GM18868 (cell line): Measurements from ENCODE around the gene DSE.

Experiments used
- ATAC-seq: cut with Tn5 transposase; IDR thresholded peaks from one replicate; pipeline ENCODE4 v1.9.1; 2021; ENCODE audit warnings: mild to moderate bottlenecking, moderate library complexity; ENCODE audit not compliant: unreplicated experiment

DSE gene

DNA sequence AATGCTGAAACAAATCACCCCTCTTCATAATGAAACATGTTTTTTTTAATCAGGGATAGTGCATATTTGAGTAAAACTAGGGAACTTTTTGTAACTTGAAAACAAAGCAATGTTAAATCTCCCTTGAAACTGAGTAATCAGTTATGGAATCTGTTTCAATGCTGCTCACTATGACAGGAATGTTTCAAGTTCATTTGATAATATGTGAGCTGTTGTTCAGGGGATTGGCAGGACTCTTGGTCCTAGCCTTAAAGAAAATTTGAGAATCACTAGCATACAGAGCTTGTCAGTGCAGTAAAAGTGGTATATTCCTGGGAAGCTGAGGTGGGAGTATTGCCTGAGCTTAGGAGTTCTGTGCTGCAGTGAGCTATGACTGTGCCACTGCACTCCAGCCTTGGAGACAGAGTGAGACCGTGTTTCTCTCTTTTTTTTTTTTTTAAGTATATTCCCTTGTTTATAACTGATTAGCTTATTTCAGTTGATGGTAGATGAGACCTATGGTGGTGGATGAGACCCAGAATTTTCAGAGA lies 68.8 kb downstream of the DSE start:
- no peak for ATAC-seq

DNA sequence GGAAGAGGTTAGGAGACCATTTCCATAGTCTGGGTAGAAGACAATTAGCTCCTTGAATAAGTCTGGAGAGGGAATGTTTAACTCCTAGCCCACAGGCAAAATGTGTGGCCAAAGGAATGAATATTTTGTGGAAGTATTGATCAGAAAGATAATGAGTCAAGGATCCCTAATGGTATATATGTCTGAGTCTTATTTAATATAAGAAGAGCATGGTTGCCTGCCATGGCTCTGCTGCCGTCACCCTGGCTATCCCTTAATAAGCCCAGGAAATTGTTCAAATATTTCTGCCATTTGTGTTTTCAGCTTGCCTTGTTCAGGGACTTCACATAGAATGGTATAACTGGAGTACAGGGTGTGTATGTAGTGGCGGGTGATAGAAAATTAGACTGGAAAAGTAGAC lies 72.4 kb downstream of the DSE start:
- no peak for ATAC-seq

DNA sequence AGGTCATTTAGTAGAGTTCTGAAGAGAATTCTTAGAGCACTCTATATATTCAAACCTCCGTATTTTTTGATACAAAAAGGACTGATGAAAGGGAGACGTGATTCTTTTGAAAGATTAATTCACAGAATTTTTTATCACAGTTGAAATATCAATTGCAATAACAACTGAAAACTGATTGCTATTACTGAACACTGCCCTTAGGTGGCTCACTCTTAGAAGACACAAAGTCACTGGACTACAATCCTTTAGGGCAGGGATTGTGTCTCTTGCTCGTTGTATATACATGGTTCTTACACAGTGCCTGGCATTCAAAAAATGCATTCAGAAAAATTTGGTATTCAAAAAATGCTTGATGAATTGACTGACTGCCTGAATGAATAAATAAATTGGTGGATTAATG lies 73.3 kb downstream of the DSE start:
- ATAC-seq = peak; percentile 76

DNA sequence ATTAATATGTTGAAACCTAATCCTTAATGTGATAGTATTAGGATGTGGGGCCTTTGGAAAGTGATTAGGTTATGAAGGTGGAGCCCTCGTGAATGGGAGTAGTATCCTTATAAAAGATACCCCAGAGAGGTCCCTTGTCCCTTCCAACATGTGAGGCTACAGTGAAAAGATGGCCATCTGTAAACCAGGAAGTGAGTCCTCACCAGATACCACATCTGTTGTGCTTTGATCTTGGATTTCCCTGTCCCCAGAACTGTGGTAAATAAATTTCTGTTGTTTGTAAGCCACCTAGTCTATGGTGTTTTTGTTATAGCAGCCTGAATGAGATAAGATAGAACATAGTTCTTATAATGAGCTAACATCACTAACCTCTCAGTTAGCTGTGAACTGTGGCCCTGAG lies 73.8 kb downstream of the DSE start:
- peak; percentile 8 for ATAC-seq

DNA sequence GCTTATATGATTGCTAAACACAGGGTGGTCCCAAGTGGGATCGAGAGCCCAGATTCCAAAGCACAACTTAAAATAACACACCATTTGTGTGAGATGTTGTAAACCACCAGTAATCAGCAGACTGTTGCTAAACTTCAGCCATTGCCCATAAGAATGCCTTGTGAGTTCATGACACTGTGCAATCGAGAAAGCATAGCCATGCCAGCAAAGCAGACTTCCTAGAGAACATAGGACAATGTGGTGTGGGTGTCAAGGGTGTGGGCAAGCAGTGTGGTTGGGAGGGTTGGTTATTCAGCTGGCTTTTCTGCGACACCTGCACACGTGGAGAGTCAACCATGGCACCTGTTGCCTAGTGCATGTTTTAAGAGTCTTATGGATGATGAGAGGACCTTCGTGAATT lies 74.4 kb downstream of the DSE start:
- ATAC-seq = no peak

DNA sequence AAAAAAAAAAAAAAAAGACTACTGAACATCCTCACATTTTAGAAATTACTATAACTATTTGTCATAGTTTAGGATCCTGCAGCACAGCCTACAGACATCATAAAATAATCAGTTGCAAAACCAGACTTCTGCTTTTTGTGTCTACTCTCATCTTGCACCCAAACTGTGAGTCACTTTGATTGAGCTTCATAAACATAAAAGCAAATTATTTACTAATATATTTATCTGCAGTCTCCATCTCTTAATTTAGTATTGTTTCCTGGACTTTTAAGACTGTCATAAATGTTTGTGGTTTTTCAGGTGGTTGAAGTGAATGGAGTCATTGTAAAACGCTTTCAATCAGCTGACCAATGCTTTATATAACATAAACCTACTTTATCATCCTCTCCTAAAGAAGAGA lies 75.7 kb downstream of the DSE start:
- no peak for ATAC-seq

DNA sequence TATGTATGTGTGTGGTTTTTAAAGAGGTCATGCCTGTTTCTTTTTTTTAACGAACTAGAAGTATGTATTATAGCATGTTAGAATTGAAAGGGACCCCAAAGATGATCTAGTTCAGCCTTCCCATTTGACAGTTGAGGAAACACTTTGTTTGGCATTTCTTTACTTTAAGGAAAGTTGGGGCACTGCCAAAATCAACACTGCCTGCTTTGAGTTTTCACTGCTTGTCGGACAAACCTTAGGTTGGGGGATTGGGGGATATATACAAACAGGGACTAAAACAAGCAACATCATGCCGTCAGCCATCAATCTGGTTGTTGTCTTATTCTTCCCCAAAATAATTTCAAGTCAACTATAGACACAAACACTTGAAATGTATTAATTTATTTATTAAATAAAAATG lies 76.3 kb downstream of the DSE start:
- no peak for ATAC-seq

DNA sequence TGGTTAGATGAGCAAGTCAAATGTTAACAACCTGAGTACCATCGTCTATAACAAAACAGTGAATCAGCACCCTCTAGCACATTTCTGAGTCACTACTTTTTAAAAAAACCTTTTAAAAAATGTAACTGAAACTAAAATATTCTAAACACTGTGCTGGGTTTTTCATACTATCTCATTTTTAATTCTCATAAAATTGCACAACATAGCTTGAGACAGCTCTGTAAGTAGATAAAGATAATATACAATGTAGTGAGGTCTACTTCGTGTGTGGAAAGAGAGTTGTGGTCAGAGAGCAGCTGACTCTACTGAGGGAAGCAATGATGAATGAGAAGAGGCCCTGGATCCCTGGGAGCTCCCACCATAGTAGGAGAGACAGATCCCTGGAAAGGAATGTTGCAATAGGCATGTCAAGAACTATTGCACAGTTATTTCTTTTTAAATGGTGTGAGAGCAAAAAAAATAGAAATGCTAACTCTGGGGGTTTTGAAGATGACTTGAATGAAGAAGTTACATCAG lies 76.8 kb downstream of the DSE start:
- ATAC-seq = no peak

DNA sequence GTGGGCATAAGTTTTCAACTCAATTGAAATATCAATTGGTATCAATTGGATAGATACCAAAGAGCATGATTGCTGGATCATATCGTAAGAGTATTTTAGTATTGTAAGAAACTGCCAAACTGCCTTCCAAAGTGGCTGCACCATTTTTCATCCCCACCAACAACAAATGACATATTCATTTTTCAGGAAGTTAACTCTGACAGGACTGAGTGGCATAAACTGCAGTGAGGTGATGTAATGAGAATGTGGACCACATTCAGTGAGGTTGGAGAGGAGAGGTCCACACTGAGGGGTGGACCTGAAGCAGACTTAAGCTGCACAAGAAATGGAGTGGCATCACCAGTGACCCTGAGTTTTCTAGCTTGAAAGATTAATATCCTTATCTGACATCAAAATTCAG lies 78.8 kb downstream of the DSE start:
- no peak for ATAC-seq

DNA sequence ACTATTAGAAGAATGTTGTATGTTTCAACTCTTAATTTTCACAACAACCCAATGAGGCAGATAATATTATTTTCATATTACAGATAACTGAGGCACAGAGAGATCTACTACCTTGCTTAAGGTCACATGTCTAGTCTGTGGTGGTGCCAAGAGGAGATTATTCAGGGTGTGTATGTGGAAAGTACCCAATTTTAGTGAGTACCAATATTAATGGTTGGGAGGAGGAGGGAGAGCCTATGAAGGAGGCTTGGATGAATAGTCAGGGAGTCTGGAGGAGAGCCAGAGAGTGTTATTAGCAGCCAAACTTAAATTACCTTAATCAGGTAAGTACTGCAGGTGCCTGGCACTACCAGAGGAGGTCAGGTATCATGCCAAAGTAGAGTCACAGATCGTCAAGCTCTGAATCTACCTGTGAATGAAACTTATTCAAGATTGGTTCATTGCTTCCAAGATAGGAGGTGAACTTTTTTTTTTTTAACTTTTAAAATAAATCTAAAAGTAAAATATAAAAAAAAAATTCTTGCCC lies 79.5 kb downstream of the DSE start:
- ATAC-seq = no peak

DNA sequence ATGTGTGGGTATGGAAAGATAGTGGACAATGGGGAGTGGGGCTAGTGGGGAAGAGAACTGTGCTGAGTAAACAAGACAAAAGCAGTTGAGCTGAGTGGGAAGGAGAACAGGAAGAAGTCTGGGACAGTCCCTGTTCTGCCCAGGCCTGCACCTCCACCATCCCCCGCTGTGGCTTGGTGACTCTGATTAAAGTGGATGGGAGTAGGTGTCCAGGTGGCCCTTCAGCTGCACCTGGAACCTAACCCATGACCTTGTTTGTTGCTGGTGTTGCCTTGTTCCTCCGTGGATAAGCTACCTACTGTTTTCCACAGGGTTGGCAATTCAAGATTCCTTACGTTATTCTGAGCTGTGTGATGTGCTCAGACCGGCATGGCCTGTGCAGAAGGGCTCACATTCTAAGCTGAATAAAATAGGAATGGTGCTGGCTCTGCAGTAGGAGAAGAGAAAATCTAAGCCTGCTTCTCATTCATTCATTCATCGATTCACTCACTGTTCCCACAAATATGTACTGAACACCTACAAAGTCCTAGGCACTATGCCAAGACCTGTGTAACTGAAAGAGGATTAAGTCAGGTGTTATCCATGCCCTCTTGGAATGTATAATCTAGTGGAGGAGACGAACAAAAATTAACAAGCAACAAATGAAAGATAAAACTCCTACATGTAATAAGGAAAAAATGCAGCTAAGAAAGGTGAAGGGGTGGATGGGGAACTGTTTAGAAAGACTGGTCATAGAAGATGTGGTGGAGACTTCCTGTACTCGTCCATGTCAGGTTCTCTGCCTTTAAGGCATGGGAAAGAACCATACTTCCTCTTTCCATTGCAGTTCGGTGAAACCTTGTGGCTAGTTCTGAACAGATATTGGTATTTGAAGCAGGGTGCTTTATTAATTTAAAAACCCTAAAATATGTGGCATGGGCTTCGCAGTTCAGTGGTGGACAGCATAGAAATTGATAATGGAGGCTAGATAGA lies 80.3 kb downstream of the DSE start:
- ATAC-seq = peak; percentile 90

DNA sequence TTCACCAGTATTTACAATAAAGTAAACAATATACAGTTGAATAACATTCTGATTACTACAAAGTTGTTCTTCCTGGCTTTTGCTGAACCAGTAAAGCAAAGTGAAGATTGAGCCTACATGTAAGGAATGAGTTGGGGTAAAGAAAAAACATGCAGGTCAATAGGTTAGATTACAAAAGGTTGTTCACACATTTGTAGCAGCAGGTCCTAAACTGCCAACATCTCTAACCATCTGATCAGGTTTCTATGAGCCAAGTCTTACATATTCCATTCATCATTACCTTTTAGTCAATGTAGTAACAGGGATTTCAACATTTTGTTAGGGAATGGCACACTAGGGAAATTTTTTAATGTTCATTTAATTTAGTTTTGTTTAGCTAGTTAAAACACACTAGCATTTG lies 81.2 kb downstream of the DSE start:
- ATAC-seq = no peak

DNA sequence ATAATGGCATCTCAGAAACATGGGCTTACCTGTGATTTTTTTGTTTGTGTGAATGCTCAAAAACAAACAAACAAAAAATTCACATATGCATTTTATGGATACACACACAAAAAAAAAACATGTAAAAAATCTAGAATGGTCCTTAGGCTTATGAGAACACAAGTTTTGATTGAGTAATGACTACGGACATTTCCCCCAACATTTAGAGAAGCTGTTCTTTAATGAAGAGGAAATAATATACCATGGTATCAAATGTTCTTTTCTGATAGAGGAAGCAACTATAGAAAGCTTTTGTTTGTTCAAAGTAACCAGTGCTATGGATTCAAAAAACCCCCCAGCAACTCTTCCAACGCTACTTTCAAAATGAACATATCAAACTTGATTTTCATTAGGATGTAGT lies 81.8 kb downstream of the DSE start:
- no peak for ATAC-seq

DNA sequence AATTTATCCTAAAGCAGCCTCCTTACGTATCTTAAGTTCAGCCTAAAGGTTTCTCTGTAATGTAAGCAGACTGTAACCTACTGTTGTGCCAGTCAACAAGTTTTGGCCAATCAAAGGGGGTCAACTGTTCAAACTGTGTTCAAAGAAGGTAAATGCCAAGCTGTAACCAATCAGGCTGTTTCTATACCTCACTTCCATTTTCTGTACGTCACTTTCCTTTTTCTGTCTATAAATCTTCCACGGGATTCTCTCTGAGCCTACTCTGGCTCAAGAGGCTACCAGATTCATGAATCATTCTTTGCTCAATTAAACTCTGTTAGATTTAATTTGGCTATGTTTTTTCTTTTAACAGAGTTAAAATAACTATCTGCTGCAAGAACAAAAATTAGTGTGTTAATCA lies 85.4 kb downstream of the DSE start:
- ATAC-seq = no peak

DNA sequence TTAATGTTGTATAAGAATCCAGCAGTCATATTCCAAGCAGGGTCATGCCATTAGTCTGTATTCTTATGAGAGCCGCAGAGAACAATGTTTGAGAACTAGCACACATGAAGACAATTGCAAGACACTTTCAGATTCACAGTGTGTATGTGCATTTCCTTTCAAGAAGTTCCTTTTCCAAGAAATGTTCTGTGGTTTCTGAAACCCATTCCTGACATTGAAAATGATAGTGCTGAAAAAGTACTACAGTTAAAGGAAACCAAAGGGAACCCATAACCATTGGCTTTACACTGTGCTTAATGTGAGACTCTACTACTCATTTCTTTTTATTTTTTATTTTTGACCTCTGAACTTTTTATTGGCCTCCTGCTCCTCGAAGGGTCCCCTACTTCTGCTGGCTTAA lies 86.2 kb downstream of the DSE start:
- ATAC-seq = no peak

DNA sequence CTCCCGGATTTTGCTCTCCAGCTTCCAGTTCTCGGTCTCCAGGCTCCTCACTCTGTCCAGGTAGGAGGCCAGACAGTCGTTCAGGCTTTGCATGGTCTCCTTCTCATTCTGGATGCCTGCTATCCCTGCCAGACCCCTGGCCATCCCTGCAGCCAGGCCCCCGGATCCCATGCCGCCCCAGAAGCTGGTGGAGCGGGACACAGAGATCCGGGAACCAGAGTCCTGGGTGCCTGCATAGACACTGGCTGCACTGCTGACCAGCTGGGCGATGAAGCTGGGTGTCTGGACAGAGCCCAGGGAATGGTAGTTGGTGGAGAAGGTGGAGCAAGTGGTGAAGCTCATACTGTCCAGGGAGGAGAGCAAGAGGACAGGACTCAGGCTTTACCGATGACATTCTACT lies 87.5 kb downstream of the DSE start:
- no peak for ATAC-seq

DNA sequence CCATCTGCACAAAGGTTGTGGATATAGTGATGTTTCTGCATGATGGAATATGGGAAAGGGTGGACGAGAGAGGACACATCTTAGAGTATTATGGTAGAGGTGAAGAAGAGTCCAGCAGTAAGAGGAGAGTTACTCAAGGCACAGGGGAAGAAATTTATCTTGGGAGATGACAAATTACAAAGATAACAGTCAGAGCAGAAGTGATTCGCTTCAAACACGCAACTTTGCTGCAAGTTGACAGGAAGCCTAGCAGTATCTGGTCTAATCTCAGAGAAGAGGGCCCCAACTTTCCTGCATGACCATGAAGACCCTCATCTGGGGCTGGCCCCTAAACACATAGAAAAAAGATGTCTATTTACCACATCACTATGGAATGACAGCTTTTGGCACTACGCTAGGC lies 89.2 kb downstream of the DSE start:
- ATAC-seq = no peak

DNA sequence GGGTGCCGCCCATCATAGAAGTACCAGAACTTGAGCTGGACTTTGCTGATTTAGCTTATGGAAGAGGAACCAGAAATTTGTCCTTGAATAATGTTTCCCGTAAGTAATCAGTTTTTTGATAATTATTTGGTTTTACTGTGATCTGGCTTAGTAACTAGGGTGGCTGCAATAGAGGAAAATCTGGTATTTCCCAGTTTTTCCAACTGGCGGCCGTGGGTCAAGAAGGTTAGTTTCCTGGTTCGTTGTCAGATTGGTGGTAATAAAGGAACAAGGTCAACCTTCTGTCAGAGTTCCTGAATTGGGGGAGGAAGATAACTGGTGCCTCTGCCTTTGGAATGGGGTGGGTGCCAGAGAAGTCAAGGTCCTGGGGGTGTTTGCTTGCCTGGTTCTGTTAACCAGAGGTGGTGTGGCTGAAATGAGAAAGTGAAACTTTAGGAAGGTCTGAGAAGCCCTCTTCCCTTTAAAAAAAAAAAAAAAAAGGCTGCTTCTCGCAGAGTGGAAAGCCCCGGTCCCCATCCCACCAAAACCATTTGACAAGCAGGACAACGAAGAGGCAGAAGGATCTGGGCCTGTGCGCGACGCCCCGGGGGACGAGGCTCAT lies 90.7 kb downstream of the DSE start, which contains the start of gene CALHM6:
CALHM6 (plus strand) TSS at position 45 of the 601 bp plus-strand sequence; CDS start at position 600, 555 bp downstream.
- no peak for ATAC-seq

DNA sequence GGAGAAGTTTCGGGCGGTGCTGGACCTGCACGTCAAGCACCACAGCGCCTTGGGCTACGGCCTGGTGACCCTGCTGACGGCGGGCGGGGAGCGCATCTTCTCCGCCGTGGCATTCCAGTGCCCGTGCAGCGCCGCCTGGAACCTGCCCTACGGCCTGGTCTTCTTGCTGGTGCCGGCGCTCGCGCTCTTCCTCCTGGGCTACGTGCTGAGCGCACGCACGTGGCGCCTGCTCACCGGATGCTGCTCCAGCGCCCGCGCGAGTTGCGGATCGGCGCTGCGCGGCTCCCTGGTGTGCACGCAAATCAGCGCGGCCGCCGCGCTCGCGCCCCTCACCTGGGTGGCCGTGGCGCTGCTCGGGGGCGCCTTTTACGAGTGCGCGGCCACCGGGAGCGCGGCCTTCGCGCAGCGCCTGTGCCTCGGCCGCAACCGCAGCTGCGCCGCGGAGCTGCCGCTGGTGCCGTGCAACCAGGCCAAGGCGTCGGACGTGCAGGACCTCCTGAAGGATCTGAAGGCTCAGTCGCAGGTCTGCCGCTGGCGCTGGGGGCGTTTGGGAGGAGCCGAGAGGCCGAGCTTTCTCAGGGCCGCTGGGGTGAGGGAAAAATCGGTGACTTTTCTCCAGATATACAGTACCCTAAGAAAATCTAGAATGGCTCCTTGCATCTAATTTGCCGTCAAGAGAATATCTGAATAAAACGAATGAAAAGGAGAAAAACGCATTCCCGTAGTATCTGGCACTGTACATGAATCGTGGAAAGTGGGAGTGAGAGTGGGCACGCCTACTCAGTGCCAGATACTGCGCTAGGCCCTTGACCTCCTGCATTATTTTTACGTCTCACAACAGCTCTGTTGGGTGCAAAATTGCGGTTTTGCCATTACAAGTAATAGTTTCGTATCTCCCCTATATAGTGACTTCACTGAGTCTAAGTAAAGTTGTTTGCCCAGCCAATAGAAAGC lies 91.5 kb downstream of the DSE start:
- peak; percentile 70 for ATAC-seq

DNA sequence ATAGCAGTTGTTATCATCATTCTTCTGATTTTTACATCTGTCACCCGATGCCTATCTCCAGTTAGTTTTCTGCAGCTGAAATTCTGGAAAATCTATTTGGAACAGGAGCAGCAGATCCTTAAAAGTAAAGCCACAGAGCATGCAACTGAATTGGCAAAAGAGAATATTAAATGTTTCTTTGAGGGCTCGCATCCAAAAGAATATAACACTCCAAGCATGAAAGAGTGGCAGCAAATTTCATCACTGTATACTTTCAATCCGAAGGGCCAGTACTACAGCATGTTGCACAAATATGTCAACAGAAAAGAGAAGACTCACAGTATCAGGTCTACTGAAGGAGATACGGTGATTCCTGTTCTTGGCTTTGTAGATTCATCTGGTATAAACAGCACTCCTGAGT lies 92.6 kb downstream of the DSE start:
- no peak for ATAC-seq
